K562 treated with DMSO at 1 percent for 48 hours (cell line): ENCODE results near the gene LUZP2. TPM values are rescaled to one million over a fixed set of nuclear protein-coding genes. Genes with fewer than 3 reads are reported as not detected.

ENCODE experiments used
- total RNA-seq: library from RNA; unstranded; fragments of 300-600 nt; gene quantifications from 2 replicates; pipeline ENCODE4 v1.2.3, GENCODE V29; 2022; ENCODE audit warnings: low replicate concordance; ENCODE audit errors: extremely low read depth

LUZP2 gene
- not detected in 2 replicates for total RNA-seq

GRCh38 chr11:24496736-24497725, at the start of gene LUZP2:
TSS of gene LUZP2 (plus strand) at chr11:24497053.

